Measurements from ENCODE around the gene HARS2. TPM values are rescaled to one million over a fixed set of nuclear protein-coding genes. Genes with fewer than 3 reads are reported as not detected.
A peak's percentile ranks its signal among the peaks of the same experiment; 100 is the strongest.
"Not testable (repeated sequence)": the region's sequence is repeated elsewhere in the genome, so short reads cannot be mapped to it uniquely, and the experiment has no call there.

HARS2 gene
- total RNA-seq, 2 experiments from 2014 or later = 38.1 to 38.3 TPM

DNA sequence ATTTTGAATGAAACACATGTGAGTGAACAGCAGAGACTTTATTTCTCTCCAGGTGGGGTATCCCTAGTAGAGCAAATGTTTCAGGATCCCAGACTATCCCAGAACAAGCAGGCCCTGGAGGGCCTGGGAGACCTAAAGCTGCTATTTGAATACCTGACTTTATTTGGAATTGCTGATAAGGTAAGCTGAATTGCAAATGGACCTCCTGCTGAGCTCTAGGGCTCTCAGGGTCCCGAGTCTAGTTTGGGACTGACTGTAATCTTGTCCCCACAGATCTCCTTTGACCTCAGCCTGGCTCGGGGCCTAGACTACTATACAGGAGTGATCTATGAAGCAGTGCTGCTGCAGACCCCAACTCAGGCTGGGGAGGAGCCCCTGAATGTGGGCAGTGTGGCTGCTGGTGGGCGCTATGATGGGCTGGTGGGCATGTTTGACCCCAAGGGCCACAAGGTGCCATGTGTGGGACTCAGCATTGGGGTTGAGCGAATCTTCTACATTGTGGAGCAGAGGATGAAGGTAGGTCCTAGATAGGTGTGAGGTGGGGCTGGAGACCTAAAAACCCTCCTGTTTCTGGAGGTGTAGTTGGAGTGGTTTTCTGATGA, 5.7 kb downstream of the HARS2 start:
- H3K27ac Mint-ChIP-seq = no peak overlapping the region
- H3K9me3 Mint-ChIP-seq = no peaks in the 10 kb centered on the region
- Histone ChIP-seq H3K36me3 (ENCODE audit: insufficient read depth, low read length) (peaks cover 64% of the 10 kb centered on the region), H3K27me3 (ENCODE audit: control insufficient read depth in 1 of 2, insufficient read depth in 2 of 2, low read length in 2 of 2) (no peaks in the 10 kb centered on the region), H3K9me3 (ENCODE audit: control insufficient read depth in 1 of 2, insufficient read depth in 1 of 2, low read length in 2 of 2) (no peaks in the 10 kb centered on the region), H3K4me3 (ENCODE audit: low read length) (no peak overlapping the region), H3K4me1 (ENCODE audit: insufficient read depth, low read length) (peaks cover 22% of the 10 kb centered on the region), H3K27ac (ENCODE audit: low read depth in 1 of 2, low read length in 2 of 2) (no peak overlapping the region)
- TF ChIP-seq, protein P1, sequence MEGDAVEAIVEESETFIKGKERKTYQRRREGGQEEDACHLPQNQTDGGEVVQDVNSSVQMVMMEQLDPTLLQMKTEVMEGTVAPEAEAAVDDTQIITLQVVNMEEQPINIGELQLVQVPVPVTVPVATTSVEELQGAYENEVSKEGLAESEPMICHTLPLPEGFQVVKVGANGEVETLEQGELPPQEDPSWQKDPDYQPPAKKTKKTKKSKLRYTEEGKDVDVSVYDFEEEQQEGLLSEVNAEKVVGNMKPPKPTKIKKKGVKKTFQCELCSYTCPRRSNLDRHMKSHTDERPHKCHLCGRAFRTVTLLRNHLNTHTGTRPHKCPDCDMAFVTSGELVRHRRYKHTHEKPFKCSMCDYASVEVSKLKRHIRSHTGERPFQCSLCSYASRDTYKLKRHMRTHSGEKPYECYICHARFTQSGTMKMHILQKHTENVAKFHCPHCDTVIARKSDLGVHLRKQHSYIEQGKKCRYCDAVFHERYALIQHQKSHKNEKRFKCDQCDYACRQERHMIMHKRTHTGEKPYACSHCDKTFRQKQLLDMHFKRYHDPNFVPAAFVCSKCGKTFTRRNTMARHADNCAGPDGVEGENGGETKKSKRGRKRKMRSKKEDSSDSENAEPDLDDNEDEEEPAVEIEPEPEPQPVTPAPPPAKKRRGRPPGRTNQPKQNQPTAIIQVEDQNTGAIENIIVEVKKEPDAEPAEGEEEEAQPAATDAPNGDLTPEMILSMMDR (IDR thresholded peaks at IDR 0.05) = no peak
- peaks cover 33% of the 10 kb centered on the region for H3K4me1 Mint-ChIP-seq (ENCODE audit: low read depth)
- CTCF ChIA-PET = interaction anchor here (0.6 kb wide), 1 partner anchor 52 kb away, joined by 3 read pairs; no protein-coding TSS in a partner anchor
- peaks cover 87% of the 10 kb centered on the region for H3K36me3 Mint-ChIP-seq (ENCODE audit: low read depth)
- H3K4me3 Mint-ChIP-seq = no peak overlapping the region
- no peaks in the 10 kb centered on the region for H3K27me3 Mint-ChIP-seq
- intact Hi-C loops (cut with DNase I, micrococcal nuclease) = loop anchor here in 1 of 2 experiments (5.0 kb wide), 1 partner anchor 130 kb away; no protein-coding TSS in a partner anchor
- POLR2A ChIA-PET = interaction anchor here (1.4 to 1.9 kb wide), 3 partner anchors 11 to 49 kb away, joined by 4 to 7 read pairs (median 5); partner anchors contain the start of gene IK
- DNase-seq = no peak
- ATAC-seq (ENCODE audit: poor library complexity) = no peak

DNA sequence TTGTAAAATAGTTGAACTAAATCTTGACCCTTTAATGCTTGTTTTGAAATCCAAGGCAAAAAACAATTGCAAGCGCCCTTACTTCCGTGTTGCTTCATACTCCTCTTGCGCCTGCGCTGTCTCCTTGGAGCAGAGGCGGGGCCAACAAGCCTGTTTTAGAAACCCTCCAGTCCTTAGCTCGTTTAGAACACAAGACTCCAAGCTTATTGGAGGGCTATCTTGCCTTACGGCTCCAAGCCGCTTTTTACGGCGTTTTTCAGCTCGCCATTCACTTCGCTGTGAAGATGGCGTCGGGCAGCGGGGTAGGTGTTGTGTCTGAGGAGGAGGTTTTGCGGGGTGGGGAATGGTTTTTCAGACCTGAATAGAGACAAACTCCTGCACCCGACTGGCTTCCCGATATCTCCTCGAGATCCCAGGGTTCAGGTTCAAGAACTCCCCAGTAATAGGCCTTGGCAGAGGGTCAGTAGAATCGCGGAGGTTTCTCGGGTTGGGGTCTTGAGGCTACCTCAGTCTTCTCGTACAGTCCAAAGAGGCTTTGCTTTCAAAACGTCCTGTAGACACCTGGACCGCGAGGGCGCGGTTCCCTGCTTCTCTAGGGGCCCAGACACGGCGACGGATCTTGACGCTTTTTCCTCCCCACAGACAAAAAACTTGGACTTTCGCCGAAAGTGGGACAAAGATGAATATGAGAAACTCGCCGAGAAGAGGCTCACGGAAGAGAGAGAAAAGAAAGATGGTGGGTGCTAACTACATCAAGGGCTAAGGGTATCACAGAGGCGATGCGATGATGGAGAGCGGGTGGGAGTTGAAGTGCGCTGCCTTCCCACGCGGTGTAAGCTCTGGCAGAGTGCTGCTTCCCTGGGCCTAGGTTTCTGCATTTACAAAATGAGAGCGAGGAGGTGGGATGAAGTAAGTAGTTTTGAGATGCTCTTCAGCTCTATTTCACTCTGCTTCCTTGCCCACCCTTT, 9.2 kb downstream of the HARS2 start, which contains the start of gene ZMAT2:
ZMAT2 (plus strand) TSS at position 271 of the 968 bp plus-strand sequence; CDS start at position 285, 14 bp downstream.
- Histone ChIP-seq H3K36me3 (ENCODE audit: insufficient read depth, low read length) (peaks cover 77% of the 10 kb centered on the region), H3K27ac (ENCODE audit: low read depth in 1 of 2, low read length in 2 of 2) (peak within 1 kb of the TSS; percentile 64 to 90), H3K4me1 (ENCODE audit: insufficient read depth, low read length) (peaks cover 13% of the 10 kb centered on the region), H3K27me3 (ENCODE audit: control insufficient read depth in 1 of 2, insufficient read depth in 2 of 2, low read length in 2 of 2) (no peaks in the 10 kb centered on the region), H3K4me3 (ENCODE audit: low read length) (peak within 1 kb of the TSS; percentile 96), H3K9me3 (ENCODE audit: control insufficient read depth in 1 of 2, insufficient read depth in 1 of 2, low read length in 2 of 2) (no peaks in the 10 kb centered on the region)
- Mint-ChIP-seq H3K9me3 (no peaks in the 10 kb centered on the region), H3K4me3 (peak within 1 kb of the TSS; percentile 96), H3K27ac (peak within 1 kb of the TSS; percentile 85), H3K27me3 (no peaks in the 10 kb centered on the region), H3K4me1 (ENCODE audit: low read depth) (peaks cover 31% of the 10 kb centered on the region), H3K36me3 (ENCODE audit: low read depth) (peaks cover 94% of the 10 kb centered on the region)
- DNase-seq = peak; percentile 84 to 98 (median 90)
- ChIA-PET POLR2A (interaction anchor here (0.6 to 3.7 kb wide), 13 partner anchors 9 to 620 kb away, joined by 3 to 72 read pairs (median 5); partner anchors contain the start of genes ANKHD1, EIF4EBP3, HARS1 and HARS2), CTCF (interaction anchor here (0.8 to 0.9 kb wide), 3 partner anchors 10 to 327 kb away, joined by 3 read pairs; no protein-coding TSS in a partner anchor)
- peak; percentile 98 for ATAC-seq (ENCODE audit: poor library complexity)
- intact Hi-C loops (cut with DNase I, micrococcal nuclease) = loop anchor here (1.0 to 5.0 kb wide), 6 partner anchors 9 to 523 kb away; partner anchors contain the start of genes ANKHD1 (in 1 of the 2), CYSTM1 (in 1 of the 2), HARS1 (in 1 of the 2) and HARS2 (in 1 of the 2)
- TF ChIP-seq, protein P1 (IDR thresholded peaks at IDR 0.05) = no peak

DNA sequence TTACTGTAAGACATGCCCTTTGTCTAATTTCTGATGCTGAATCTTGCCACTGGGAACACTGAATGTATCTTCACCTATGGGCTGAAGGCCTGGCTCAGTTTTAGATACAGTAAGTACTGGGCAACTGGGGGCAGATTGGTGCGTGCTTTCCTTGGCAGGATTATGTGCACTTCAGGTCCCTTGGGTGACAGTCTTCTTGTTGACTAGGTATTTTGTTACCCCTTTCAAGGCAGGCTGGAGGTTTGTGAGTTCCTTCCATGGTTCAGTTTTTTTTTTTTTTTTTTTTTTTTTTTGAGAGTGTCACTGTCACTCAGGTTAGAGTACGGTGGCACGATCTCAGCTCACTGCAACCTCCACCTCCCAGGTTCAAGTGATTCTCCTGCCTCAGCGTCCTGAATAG, 16.6 kb downstream of the HARS2 start:
- TF ChIP-seq, protein P1 (IDR thresholded peaks at IDR 0.05) = no peak
- Histone ChIP-seq H3K4me3 (ENCODE audit: low read length) (no peak overlapping the region), H3K27me3 (ENCODE audit: control insufficient read depth in 1 of 2, insufficient read depth in 2 of 2, low read length in 2 of 2) (no peaks in the 10 kb centered on the region), H3K36me3 (ENCODE audit: insufficient read depth, low read length) (peaks cover 42% of the 10 kb centered on the region), H3K4me1 (ENCODE audit: insufficient read depth, low read length) (peaks cover 9% of the 10 kb centered on the region), H3K27ac (ENCODE audit: low read depth in 1 of 2, low read length in 2 of 2) (no peak overlapping the region), H3K9me3 (ENCODE audit: control insufficient read depth in 1 of 2, insufficient read depth in 1 of 2, low read length in 2 of 2) (no peaks in the 10 kb centered on the region)
- ChIA-PET POLR2A (interaction anchor here (1.0 to 1.7 kb wide), 3 partner anchors 11 to 306 kb away, joined by 3 to 5 read pairs (median 3); partner anchors contain the start of genes ANKHD1, IK and NDUFA2), CTCF (no interaction called here)
- no peaks in the 10 kb centered on the region for H3K9me3 Mint-ChIP-seq
- DNase-seq (no peak), ATAC-seq (ENCODE audit: poor library complexity) (no peak)
- peak overlapping the region; percentile 22 for H3K4me3 Mint-ChIP-seq
- intact Hi-C loops (cut with DNase I, micrococcal nuclease) = no loop called here
- peaks cover 8% of the 10 kb centered on the region for H3K27me3 Mint-ChIP-seq
- H3K36me3 Mint-ChIP-seq (ENCODE audit: low read depth) = peaks cover 66% of the 10 kb centered on the region
- H3K4me1 Mint-ChIP-seq (ENCODE audit: low read depth) = peaks cover 23% of the 10 kb centered on the region
- peak overlapping the region; percentile 43 for H3K27ac Mint-ChIP-seq

DNA sequence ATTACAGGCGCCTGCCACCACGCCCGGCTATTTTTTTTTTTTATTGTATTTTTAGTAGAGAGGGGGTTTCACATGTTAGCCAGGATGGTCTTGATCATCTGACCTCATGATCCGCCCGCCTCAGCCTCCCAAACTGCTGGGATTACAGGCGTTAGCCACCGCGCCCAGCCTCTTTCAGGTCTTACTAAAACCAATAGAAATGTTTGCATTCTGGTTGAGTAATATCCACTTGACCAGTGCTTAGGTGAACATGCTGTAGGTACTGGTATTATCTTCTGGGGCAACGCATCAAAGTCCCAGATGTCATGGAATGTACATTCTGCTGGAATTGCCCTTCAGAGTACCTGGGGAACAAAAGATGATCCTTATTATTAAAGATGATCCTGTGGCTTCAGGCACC, 17.5 kb downstream of the HARS2 start:
- H3K4me1 Mint-ChIP-seq (ENCODE audit: low read depth) = peaks cover 27% of the 10 kb centered on the region
- POLR2A ChIA-PET = interaction anchor here (1.7 to 3.3 kb wide), 4 partner anchors 7 to 17 kb away, joined by 5 to 72 read pairs (median 20); partner anchors contain the start of genes HARS1, HARS2 and ZMAT2
- H3K27ac Mint-ChIP-seq = peak overlapping the region; percentile 98
- H3K27me3 Mint-ChIP-seq; ATAC-seq (ENCODE audit: poor library complexity); DNase-seq; H3K4me1 ChIP-seq (ENCODE audit: insufficient read depth, low read length); H3K9me3 Mint-ChIP-seq; intact Hi-C loops (cut with DNase I, micrococcal nuclease); H3K27ac ChIP-seq (ENCODE audit: low read depth in 1 of 2, low read length in 2 of 2); H3K9me3 ChIP-seq (ENCODE audit: control insufficient read depth in 1 of 2, insufficient read depth in 1 of 2, low read length in 2 of 2); H3K27me3 ChIP-seq (ENCODE audit: control insufficient read depth in 1 of 2, insufficient read depth in 2 of 2, low read length in 2 of 2); H3K4me3 ChIP-seq (ENCODE audit: low read length): not testable (repeated sequence)
- H3K4me3 Mint-ChIP-seq = peak overlapping the region; percentile 99
- peaks cover 34% of the 10 kb centered on the region for H3K36me3 ChIP-seq (ENCODE audit: insufficient read depth, low read length)
- CTCF ChIA-PET = interaction anchor here (0.8 kb wide), 1 partner anchor 11 kb away, joined by 3 read pairs; no protein-coding TSS in a partner anchor
- H3K36me3 Mint-ChIP-seq (ENCODE audit: low read depth) = peaks cover 58% of the 10 kb centered on the region

All from CD4-positive, alpha-beta T cell (primary cell).